IMR-90 (cell line): ENCODE data around the gene MSI2. TPM values are rescaled to one million over a fixed set of nuclear protein-coding genes. Genes with fewer than 3 reads are reported as not detected.

Experiments
- ATAC-seq: fragments of 200-7000 bp; cut with Tn5 transposase; 2 replicates; pipeline ENCODE4 v1.9.1; 2020; ENCODE audit warnings: low read depth, mild to moderate bottlenecking, moderate library complexity
- BruUV-seq: library from RNA; stranded (reverse); fragments of 400-500 nt; replicated peaks from 2 replicates; lab custom pipeline; 2021; lab: Mats Ljungman, UMichigan
- CTCF ChIA-PET: fragments of 300-600 bp; formaldehyde crosslinking; extraction: SDS; loops from one replicate; lab custom pipeline; 2021; ENCODE audit warnings: antibody characterized with exemption; lab: Yijun Ruan, JAX
- POLR2A ChIA-PET: fragments of 300-600 bp; sonication (Branson Sonifier 250); formaldehyde crosslinking; loops from one replicate; lab custom pipeline; 2022; ENCODE audit warnings: antibody characterized with exemption; ENCODE audit not compliant: unreplicated experiment; lab: Charles Lee
- DNase-seq: peaks from one replicate; pipeline ENCODE4 v3.0.0; 2013
- H2AFZ ChIP-seq: replicated peaks from 2 replicates; pipeline ENCODE3; 2013; ENCODE audit warnings: low read length, mild to moderate bottlenecking; ENCODE audit not compliant: poor library complexity
- H2AK5ac ChIP-seq: 2 replicates; pipeline ENCODE4 v1.6.1; 2013; ENCODE audit warnings: low read depth, low read length, inconsistent platforms
- H2AK9ac ChIP-seq: replicated peaks from 2 replicates; pipeline ENCODE3; 2013; ENCODE audit warnings: mild to moderate bottlenecking, low read depth, low read length, moderate library complexity; ENCODE audit not compliant: poor library complexity
- H2BK120ac ChIP-seq: 2 replicates; pipeline ENCODE4 v1.6.1; 2013; ENCODE audit warnings: low read depth, low read length, inconsistent platforms
- H2BK15ac ChIP-seq: 3 replicates; pipeline ENCODE4 v1.6.1; 2013; ENCODE audit warnings: low read depth, low read length, inconsistent platforms
- H2BK20ac ChIP-seq: 2 replicates; pipeline ENCODE4 v1.6.1; 2013; ENCODE audit warnings: low read depth, mild to moderate bottlenecking, inconsistent platforms, low read length, moderate library complexity
- H2BK5ac ChIP-seq: 2 replicates; pipeline ENCODE4 v1.6.1; 2013; ENCODE audit warnings: mild to moderate bottlenecking, low read depth, low read length, inconsistent platforms; ENCODE audit not compliant: poor library complexity, severe bottlenecking
- H3K14ac ChIP-seq: replicated peaks from 2 replicates; pipeline ENCODE4 v1.6.1; 2013; ENCODE audit warnings: low read depth, low read length, inconsistent platforms
- H3K18ac ChIP-seq: 2 replicates; pipeline ENCODE4 v1.6.1; 2013; ENCODE audit warnings: low read depth, low read length, control low read depth
- H3K23ac ChIP-seq: 2 replicates; pipeline ENCODE4 v1.6.1; 2013; ENCODE audit warnings: low read depth, low read length, inconsistent platforms
- H3K27ac ChIP-seq: 2 replicates; pipeline ENCODE4 v1.5.1; 2013; ENCODE audit warnings: mild to moderate bottlenecking, control low read depth, low read length; ENCODE audit not compliant: insufficient read depth
- H3K27me3 ChIP-seq: 2 replicates; pipeline ENCODE4 v1.6.1; 2013; ENCODE audit warnings: low read length; ENCODE audit not compliant: control insufficient read depth, insufficient read depth
- H3K36me3 ChIP-seq: 2 replicates; pipeline ENCODE4 v1.6.1; 2013; ENCODE audit warnings: low read length, mixed read lengths; ENCODE audit not compliant: control insufficient read depth, insufficient read depth
- H3K4ac ChIP-seq: 2 replicates; pipeline ENCODE4 v1.6.1; 2013; ENCODE audit warnings: low read depth, low read length, inconsistent platforms
- H3K4me1 ChIP-seq: 2 replicates; pipeline ENCODE4 v1.6.1; 2013; ENCODE audit warnings: low read length, mixed read lengths; ENCODE audit not compliant: control insufficient read depth, insufficient read depth
- H3K4me2 ChIP-seq: 2 replicates; pipeline ENCODE4 v1.6.1; 2013; ENCODE audit warnings: low read depth, mild to moderate bottlenecking, control low read depth, low read length, moderate library complexity
- H3K4me3 ChIP-seq: 2 replicates; pipeline ENCODE4 v1.5.1; 2013; ENCODE audit warnings: low read depth, mild to moderate bottlenecking, control low read depth, low read length, moderate library complexity; ENCODE audit not compliant: insufficient read depth
- H3K56ac ChIP-seq: 2 replicates; pipeline ENCODE4 v1.6.1; 2013; ENCODE audit warnings: low read length, inconsistent platforms; ENCODE audit not compliant: insufficient read depth; ENCODE audit errors: extremely low read depth
- H3K79me1 ChIP-seq, 2 experiments: 2 replicates each; pipeline ENCODE4 v1.6.1; 2013; ENCODE audit warnings: low read length in 2 of 2, inconsistent platforms in 1 of 2, low read depth in 1 of 2
- H3K9ac ChIP-seq: 2 replicates; pipeline ENCODE4 v1.6.1; 2013; ENCODE audit warnings: low read depth, low read length, control low read depth
- H3K9me1 ChIP-seq: 2 replicates; pipeline ENCODE4 v1.6.1; 2013; ENCODE audit warnings: low read length, inconsistent platforms; ENCODE audit not compliant: insufficient read depth
- H3K9me3 ChIP-seq: 2 replicates; pipeline ENCODE4 v1.6.1; 2013; ENCODE audit warnings: low read length; ENCODE audit not compliant: control insufficient read depth, insufficient read depth
- H4K20me1 ChIP-seq: 2 replicates; pipeline ENCODE4 v1.6.1; 2013; ENCODE audit warnings: low read length, inconsistent platforms; ENCODE audit not compliant: insufficient read depth
- H4K5ac ChIP-seq: 2 replicates; pipeline ENCODE4 v1.6.1; 2013; ENCODE audit warnings: mild to moderate bottlenecking, low read depth, low read length, control low read depth
- H4K8ac ChIP-seq, 2 experiments: 2 replicates each; pipeline ENCODE4 v1.6.1; 2013; ENCODE audit warnings: low read depth in 2 of 2, low read length in 2 of 2, control low read depth in 1 of 2, inconsistent platforms in 1 of 2
- H4K91ac ChIP-seq: 2 replicates; pipeline ENCODE4 v1.6.1; 2013; ENCODE audit warnings: low read depth, low read length, inconsistent platforms; ENCODE audit not compliant: insufficient read depth
- BHLHE40 ChIP-seq: fragments of 150-350 bp; IDR thresholded peaks from 2 replicates; pipeline ENCODE4 v1.6.1; 2016; ENCODE audit warnings: mild to moderate bottlenecking, low read depth, low read length
- CEBPB ChIP-seq: IDR thresholded peaks from 2 replicates; pipeline ENCODE4 v1.6.1; 2012; ENCODE audit warnings: low read depth, low read length, improper control_type of control experiment
- CHD1 ChIP-seq: IDR thresholded peaks from 2 replicates; pipeline ENCODE4 v1.6.1; 2012; ENCODE audit warnings: low read depth, low read length, improper control_type of control experiment
- FOS ChIP-seq: fragments of 150-350 bp; IDR thresholded peaks from 2 replicates; pipeline ENCODE4 v1.6.1; 2016; ENCODE audit warnings: low read depth, low read length
- MAFK ChIP-seq: IDR thresholded peaks from 2 replicates; pipeline ENCODE4 v1.6.1; 2012; ENCODE audit warnings: low read depth, low read length, improper control_type of control experiment
- MXI1 ChIP-seq: IDR thresholded peaks from 2 replicates; pipeline ENCODE4 v1.6.1; 2012; ENCODE audit warnings: low read depth, mild to moderate bottlenecking, low read length, moderate library complexity, borderline replicate concordance
- NFE2L2 ChIP-seq: fragments of 150-350 bp; IDR thresholded peaks from 2 replicates; pipeline ENCODE4 v1.6.1; 2016; ENCODE audit warnings: low read depth, mild to moderate bottlenecking, low read length
- POLR2A ChIP-seq: IDR thresholded peaks from 2 replicates; pipeline ENCODE4 v1.6.1; 2012; ENCODE audit warnings: mild to moderate bottlenecking, low read depth, low read length
- RCOR1 ChIP-seq: IDR thresholded peaks from 2 replicates; pipeline ENCODE4 v1.6.1; 2012; ENCODE audit warnings: mild to moderate bottlenecking, low read length, improper control_type of control experiment; ENCODE audit not compliant: insufficient replicate concordance
- RFX5 ChIP-seq: IDR thresholded peaks from 2 replicates; pipeline ENCODE4 v1.8.0; 2012; ENCODE audit warnings: low read depth, mild to moderate bottlenecking, low read length, moderate library complexity
- WGBS, 2 experiments: methylation state at CpG; one replicate each; pipeline versions ENCODE4 v1.1.5 to v1.1.7; 2013; ENCODE audit warnings: missing lambda C conversion rate in 2 of 2; ENCODE audit not compliant: insufficient read length in 1 of 2; ENCODE audit errors: extremely low coverage in 2 of 2; 5-methylcytosine and 5-hydroxymethylcytosine counted together
- dilution Hi-C: fragments of 300-500 bp; cut with HindIII; formaldehyde crosslinking; loops from one replicate; pipeline ENCODE4 v1.14.3; 2018; ENCODE audit warnings: low sequenced_read_pairs; ENCODE audit not compliant: unreplicated experiment
- in situ Hi-C: fragments of 300-500 bp; cut with MboI; formaldehyde crosslinking; loops from 3 replicates; pipeline ENCODE4 v1.14.3; 2019; ENCODE audit warnings: low sequenced_read_pairs, inconsistent platforms, mixed read lengths
- intact Hi-C: fragments of 100-400 bp; cut with micrococcal nuclease; formaldehyde crosslinking; loops from 2 replicates; pipeline ENCODE4 v1.10.0; 2022
- polyA plus RNA-seq, 3 experiments: library from polyadenylated mRNA; depleted of rRNA; stranded (reverse); fragments of >200 nt; gene quantifications; 2 replicates each; pipeline ENCODE4 v1.2.3, GENCODE V29; 2012; ENCODE audit warnings: low replicate concordance in 1 of 3
- total RNA-seq: library from RNA; depleted of rRNA; stranded (reverse); fragments of >200 nt; gene quantifications from 2 replicates; pipeline ENCODE4 v1.2.3, GENCODE V29; 2012
- TF ChIP-seq, protein P1 (sequence below): fragments of 150-350 bp; IDR thresholded peaks from 2 replicates; pipeline ENCODE4 v1.6.1; 2017; ENCODE audit warnings: mild to moderate bottlenecking, antibody characterized with exemption, low read length, low read depth
- TF ChIP-seq, protein P2 (sequence below): conservative IDR thresholded peaks from 2 replicates; pipeline ENCODE4 v1.5.1; 2012; ENCODE audit warnings: mild to moderate bottlenecking, low read depth, low read length, improper control_type of control experiment

Gene MSI2
- total and polyA plus RNA-seq, 2 of the 4 experiments (the other 2 are of a cell fraction), result 13.0 to 16.0 TPM

DNA sequence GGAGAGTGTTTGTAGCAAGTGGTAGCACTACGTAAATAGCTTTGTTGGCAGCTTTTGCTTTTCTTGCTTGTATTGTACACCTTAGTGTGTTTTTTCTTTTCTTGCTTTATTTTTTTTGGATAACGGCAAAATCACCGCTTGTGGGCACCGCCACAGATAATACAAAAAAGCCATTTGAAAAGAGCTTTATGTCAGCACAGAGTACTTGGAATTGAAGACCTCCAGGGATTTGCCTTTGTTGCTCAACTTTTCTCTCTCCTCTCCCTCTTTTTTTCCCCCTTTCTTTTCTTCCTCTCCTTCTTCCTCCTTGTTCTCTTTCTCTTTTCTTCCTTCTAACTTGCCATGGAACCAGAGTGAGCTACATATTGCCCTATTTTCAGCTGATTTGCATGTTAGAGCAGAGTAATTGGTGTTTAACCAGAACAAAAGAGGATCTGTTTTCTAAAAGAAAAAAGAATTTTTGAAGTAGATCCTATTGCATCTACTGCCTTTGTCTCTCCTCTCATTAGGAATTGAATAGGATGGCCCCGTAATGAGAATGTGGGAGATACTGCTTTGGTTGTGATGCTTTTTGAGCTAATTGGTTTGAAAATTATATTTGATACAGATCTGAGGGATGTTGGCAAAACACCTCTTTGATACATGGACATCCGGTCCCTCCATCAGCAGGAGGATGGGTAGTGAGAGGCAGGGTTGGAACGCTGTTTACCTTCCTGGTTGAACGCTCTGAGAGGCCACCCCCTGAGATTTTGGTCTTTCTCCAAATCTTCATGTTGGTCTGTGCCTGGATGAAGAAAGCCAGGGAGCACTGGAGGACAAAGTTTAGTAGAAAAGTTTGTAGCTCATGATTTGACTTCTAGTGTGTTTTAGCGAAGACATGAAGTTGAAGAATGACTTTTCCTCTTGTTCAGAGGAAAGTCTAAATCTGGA lies 85.6 kb downstream of the MSI2 start:
- Histone ChIP-seq H3K4me1 (no peaks in the 10 kb centered on the region), H2BK20ac (no peak overlapping the region), H2BK15ac (no peak overlapping the region), H3K27ac (no peak overlapping the region), H4K5ac (no peak overlapping the region), H4K8ac (no peak overlapping the region), H3K9me3 (no peaks in the 10 kb centered on the region), H2AK5ac (no peak overlapping the region), H3K27me3 (no peaks in the 10 kb centered on the region), H3K4ac (no peak overlapping the region), H3K4me2 (no peak overlapping the region), H3K4me3 (no peak overlapping the region), H3K56ac (no peak overlapping the region), H3K14ac (no peak overlapping the region), H4K20me1 (no peaks in the 10 kb centered on the region), H2AFZ (no peak overlapping the region), H3K79me1 (peaks cover 0 to 5% of the 10 kb centered on the region in 2 experiments; a peak in 2 of 4 replicates), H3K23ac (no peak overlapping the region), H3K9ac (no peak overlapping the region), H2BK120ac (no peak overlapping the region), H3K18ac (no peak overlapping the region), H3K9me1 (no peaks in the 10 kb centered on the region), H2AK9ac (no peak overlapping the region), H2BK5ac (no peak overlapping the region), H4K91ac (no peak overlapping the region), H3K36me3 (no peaks in the 10 kb centered on the region)
- DNase-seq (no peak), ATAC-seq (no peak)
- dilution Hi-C loops (no loop called here), in situ Hi-C loops (no loop called here), intact Hi-C loops (no loop called here)
- TF ChIP-seq, protein P1, sequence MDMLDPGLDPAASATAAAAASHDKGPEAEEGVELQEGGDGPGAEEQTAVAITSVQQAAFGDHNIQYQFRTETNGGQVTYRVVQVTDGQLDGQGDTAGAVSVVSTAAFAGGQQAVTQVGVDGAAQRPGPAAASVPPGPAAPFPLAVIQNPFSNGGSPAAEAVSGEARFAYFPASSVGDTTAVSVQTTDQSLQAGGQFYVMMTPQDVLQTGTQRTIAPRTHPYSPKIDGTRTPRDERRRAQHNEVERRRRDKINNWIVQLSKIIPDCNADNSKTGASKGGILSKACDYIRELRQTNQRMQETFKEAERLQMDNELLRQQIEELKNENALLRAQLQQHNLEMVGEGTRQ, result no peak
- TF ChIP-seq CEBPB (no peak), FOS (no peak), BHLHE40 (no peak), MXI1 (no peak), POLR2A (no peak), CHD1 (no peak), NFE2L2 (no peak), MAFK (no peak), RFX5 (no peak), RCOR1 (no peak)
- TF ChIP-seq, protein P2, sequence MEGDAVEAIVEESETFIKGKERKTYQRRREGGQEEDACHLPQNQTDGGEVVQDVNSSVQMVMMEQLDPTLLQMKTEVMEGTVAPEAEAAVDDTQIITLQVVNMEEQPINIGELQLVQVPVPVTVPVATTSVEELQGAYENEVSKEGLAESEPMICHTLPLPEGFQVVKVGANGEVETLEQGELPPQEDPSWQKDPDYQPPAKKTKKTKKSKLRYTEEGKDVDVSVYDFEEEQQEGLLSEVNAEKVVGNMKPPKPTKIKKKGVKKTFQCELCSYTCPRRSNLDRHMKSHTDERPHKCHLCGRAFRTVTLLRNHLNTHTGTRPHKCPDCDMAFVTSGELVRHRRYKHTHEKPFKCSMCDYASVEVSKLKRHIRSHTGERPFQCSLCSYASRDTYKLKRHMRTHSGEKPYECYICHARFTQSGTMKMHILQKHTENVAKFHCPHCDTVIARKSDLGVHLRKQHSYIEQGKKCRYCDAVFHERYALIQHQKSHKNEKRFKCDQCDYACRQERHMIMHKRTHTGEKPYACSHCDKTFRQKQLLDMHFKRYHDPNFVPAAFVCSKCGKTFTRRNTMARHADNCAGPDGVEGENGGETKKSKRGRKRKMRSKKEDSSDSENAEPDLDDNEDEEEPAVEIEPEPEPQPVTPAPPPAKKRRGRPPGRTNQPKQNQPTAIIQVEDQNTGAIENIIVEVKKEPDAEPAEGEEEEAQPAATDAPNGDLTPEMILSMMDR, result no peak
- CTCF ChIA-PET, result no interaction called here
- WGBS, 2 experiments, result no CpG with 5 or more reads among the region's 9 CpGs
- POLR2A ChIA-PET, result interaction anchor here (0.6 kb wide), 1 partner anchor 30 kb away, joined by 3 read pairs; no protein-coding TSS in a partner anchor
- no TSS peak for BruUV-seq
